Measurements from ENCODE around the gene RERG.

DNA sequence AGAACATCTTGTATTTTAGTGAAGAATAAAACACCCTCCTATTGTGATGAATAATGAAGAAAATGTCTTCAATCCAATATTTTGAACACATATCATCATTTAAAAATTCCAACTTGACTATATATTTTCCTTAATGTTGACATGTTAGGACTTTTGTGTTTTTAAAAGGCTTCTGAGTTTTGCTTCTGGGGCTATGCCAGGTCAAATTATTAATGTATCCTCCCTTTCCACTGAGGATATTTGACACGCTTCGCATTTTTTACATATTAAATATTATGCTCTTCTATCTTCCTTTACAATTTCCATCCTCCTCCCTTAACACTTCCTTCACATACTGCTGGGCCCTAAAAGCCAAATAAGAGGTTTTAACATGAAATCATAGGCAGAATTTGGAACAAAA is 20.6 kb downstream of the RERG start:
- TF ChIP-seq, protein P1, sequence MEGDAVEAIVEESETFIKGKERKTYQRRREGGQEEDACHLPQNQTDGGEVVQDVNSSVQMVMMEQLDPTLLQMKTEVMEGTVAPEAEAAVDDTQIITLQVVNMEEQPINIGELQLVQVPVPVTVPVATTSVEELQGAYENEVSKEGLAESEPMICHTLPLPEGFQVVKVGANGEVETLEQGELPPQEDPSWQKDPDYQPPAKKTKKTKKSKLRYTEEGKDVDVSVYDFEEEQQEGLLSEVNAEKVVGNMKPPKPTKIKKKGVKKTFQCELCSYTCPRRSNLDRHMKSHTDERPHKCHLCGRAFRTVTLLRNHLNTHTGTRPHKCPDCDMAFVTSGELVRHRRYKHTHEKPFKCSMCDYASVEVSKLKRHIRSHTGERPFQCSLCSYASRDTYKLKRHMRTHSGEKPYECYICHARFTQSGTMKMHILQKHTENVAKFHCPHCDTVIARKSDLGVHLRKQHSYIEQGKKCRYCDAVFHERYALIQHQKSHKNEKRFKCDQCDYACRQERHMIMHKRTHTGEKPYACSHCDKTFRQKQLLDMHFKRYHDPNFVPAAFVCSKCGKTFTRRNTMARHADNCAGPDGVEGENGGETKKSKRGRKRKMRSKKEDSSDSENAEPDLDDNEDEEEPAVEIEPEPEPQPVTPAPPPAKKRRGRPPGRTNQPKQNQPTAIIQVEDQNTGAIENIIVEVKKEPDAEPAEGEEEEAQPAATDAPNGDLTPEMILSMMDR (IDR thresholded peaks at IDR 0.05) = no peak
- no peak for TF ChIP-seq ZFX (IDR thresholded peaks at IDR 0.05; ENCODE audit: borderline replicate concordance)
